A673 (cell line): Measurements from ENCODE around the gene ATP7B.

Source experiments
- EZH2 ChIP-seq: fragments of 200-600 bp; sonication (generic); IDR thresholded peaks from 2 replicates; pipeline ENCODE4 v1.6.1; 2017; ENCODE audit warnings: borderline replicate concordance, low read depth, mild to moderate bottlenecking, mixed read lengths, antibody characterized with exemption, low read length; ENCODE audit not compliant: poor library complexity, severe bottlenecking
- TF ChIP-seq, protein P1 (sequence below): fragments of 300-800, 200-600 bp; sonication (generic); conservative IDR thresholded peaks from 2 replicates; pipeline ENCODE4 v1.5.1; 2017; ENCODE audit warnings: low read depth, mild to moderate bottlenecking, antibody characterized with exemption, low read length, moderate library complexity, mixed read lengths

DNA sequence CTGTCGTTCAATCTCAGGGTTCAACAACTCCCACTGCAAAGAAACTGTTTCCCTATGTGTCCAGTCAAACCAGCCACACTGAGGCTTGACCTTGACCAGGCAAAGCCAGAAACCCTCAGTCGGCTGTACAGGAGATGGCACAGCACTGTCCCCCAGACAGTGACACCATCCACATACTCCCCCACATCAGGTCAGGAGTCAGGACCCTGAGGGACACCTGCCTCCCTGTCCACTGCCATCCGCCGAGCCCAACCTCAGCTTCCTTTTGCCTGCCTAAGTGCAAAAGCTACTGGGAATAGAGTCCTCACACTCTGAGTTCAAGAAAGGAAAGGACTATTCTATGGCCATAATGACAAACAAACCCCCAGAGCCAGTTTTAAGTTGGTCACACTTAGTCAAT is 66.8 kb downstream of the ATP7B start:
- TF ChIP-seq, protein P1, sequence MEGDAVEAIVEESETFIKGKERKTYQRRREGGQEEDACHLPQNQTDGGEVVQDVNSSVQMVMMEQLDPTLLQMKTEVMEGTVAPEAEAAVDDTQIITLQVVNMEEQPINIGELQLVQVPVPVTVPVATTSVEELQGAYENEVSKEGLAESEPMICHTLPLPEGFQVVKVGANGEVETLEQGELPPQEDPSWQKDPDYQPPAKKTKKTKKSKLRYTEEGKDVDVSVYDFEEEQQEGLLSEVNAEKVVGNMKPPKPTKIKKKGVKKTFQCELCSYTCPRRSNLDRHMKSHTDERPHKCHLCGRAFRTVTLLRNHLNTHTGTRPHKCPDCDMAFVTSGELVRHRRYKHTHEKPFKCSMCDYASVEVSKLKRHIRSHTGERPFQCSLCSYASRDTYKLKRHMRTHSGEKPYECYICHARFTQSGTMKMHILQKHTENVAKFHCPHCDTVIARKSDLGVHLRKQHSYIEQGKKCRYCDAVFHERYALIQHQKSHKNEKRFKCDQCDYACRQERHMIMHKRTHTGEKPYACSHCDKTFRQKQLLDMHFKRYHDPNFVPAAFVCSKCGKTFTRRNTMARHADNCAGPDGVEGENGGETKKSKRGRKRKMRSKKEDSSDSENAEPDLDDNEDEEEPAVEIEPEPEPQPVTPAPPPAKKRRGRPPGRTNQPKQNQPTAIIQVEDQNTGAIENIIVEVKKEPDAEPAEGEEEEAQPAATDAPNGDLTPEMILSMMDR, result no peak
- TF ChIP-seq EZH2, result no peak
